ENCODE measurements around the gene GDPD5.

GDPD5 gene

DNA sequence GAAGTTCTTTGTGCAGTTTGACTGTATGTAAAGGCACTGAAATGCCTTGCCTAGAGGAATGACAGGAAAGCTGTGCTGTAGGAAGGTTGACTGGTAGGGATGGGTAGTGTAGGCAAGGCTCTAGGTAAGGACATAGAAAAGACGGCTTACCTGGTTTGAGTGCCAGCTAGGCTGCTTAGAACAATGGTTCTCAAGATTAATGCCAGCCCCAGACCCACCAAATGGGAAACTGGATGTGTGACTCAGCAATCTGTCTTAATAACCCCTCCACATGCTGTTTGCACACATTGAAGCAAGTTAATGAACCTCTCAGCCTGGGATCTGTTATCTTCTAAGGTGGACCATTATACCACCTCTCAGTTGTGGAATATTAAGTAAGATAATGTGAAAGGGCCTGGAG is 122.7 kb downstream of the GDPD5 start:
- peaks cover 74% of the 10 kb centered on the region for H3K79me2 ChIP-seq (ENCODE audit: control insufficient read depth, insufficient read depth, low read length, unreplicated experiment)
- no peak overlapping the region for H2AFZ ChIP-seq (ENCODE audit: low read length, unreplicated experiment)
- no peaks in the 10 kb centered on the region for H3K27me3 ChIP-seq (ENCODE audit: insufficient read depth, low read length)
- H3K36me3 ChIP-seq (ENCODE audit: insufficient read depth, low read length), result peaks cover 56% of the 10 kb centered on the region
- peaks cover 49% of the 10 kb centered on the region for H3K4me1 ChIP-seq (ENCODE audit: control insufficient read depth, insufficient read depth, low read length, unreplicated experiment)
- peak overlapping the region; percentile 57 for H3K27ac ChIP-seq (ENCODE audit: low read depth, low read length)
- H3K4me3 ChIP-seq (ENCODE audit: low read depth, low read length), result peak overlapping the region; percentile 94

DNA sequence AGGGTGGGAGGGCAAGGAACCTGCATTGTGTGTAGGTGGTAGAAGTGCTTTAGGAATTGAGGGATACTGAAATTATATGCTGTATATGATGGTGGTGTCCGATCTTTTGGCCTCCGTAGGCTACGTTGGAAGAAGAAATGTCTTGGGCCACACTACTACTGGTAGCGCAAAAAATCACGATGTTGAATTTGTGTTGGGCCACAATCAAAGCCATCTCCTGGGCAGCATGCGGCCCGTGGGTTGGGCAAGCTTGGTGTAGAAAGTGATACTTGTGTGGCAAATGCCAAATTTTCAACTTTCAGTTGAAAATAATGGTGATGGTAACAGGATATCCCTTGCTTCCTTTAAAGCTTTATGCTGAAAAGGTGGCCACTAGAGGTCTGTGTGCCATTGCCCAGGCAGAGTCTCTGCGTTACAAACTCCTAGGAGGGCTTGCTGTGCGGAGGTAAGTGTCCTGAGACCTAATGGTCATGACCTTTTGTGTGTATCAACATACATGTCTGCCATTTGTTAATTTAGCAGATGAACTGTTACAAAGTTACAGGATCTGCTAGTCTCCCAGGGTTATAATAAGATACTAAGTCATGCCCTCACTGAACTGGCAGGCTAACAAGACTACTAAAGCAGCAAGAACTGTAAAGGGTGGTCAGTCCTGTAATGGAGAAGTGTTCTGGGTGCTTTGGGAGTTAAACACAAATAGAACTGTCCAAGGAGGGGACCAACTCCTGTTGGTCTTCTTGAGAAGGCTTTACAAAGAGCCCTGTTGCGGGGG is 123.6 kb downstream of the GDPD5 start:
- Histone ChIP-seq H3K27ac (ENCODE audit: low read depth, low read length) (peak overlapping the region; percentile 57; the same call in 1 of the 2 replicates), H2AFZ (ENCODE audit: low read length, unreplicated experiment) (no peak overlapping the region), H3K27me3 (ENCODE audit: insufficient read depth, low read length) (no peaks in the 10 kb centered on the region), H3K79me2 (ENCODE audit: control insufficient read depth, insufficient read depth, low read length, unreplicated experiment) (peaks cover 71% of the 10 kb centered on the region), H3K36me3 (ENCODE audit: insufficient read depth, low read length) (peaks cover 51% of the 10 kb centered on the region), H3K4me1 (ENCODE audit: control insufficient read depth, insufficient read depth, low read length, unreplicated experiment) (peaks cover 49% of the 10 kb centered on the region), H3K4me3 (ENCODE audit: low read depth, low read length) (peak overlapping the region; percentile 94)

DNA sequence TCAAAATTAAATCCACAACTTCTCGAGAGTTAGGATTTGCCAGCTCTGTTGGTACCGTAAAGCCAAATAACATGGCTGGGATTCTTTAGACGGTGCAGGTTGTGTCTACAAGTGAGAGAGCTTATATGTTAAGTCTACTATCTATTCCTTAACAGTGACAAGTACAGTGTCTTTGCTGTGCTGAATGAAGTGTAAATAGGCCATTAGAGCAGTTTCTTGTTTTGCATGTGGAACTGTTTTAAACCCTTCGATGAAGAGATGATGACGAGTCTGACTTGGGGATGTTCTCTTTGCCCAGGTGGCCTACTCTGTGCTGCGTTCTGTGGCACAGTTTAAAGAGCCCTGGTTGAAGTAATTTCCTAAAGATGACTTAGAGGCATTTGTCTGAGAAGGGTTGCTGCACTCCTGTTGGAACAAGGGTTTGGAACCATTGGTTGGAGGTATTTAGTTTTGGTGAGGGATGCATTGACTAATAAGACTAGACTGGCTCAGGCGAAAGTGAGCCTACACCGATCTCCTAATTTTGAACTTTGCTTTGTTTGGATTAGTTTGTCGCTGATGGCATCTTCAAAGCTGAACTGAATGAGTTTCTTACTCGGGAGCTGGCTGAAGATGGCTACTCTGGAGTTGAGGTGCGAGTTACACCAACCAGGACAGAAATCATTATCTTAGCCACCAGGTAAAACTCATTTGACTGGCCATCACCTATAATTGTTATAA is 125.4 kb downstream of the GDPD5 start:
- H3K79me2 ChIP-seq (ENCODE audit: control insufficient read depth, insufficient read depth, low read length, unreplicated experiment), result peaks cover 59% of the 10 kb centered on the region

DNA sequence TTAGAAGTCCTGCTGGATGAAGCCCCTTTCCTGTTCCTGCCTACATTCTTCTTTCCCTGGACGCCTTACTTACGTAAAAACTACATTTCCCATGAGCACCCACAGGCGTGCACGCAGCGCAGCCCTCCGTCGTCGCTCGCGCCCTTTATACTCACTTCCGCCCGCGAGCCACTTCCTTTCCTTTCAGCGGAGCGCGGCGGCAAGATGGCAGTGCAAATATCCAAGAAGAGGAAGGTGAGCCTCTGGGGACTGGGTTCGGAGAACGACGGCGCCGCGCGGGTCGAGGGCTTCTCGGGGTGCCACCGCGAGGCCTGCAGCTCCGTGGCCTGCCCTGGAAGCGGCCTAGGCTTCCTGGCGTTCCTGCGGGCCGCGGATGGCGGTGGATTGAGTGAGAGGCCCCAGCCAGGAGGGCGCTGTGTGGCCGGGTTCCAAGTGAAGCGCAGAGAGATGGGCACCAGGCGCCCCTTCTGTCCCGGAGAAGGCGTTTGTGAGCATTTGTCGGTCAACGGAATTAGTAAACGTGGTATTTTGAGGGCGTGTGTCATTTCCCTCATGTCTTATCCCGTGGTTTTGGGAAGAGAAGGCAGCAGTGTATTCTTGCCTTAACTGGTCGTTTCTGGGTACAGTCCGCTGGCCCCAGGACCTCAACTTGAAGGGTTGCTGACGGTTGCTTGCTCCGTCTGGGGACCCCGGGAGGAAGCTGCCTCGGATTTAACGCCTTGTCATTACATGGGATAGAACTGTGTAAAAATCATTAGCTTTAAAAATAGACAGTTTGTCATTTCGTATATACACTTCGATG is 126.2 kb downstream of the GDPD5 start, which contains the start of gene RPS3:
RPS3 (plus strand) TSS at position 175 of the 802 bp plus-strand sequence; CDS start at position 205, 30 bp downstream.
- peaks cover 53% of the 10 kb centered on the region for H3K79me2 ChIP-seq (ENCODE audit: control insufficient read depth, insufficient read depth, low read length, unreplicated experiment)

More for the DNA sequence above, 125.4 kb downstream of the GDPD5 start:
- Histone ChIP-seq H2AFZ (ENCODE audit: low read length, unreplicated experiment) (no peak overlapping the region), H3K27me3 (ENCODE audit: insufficient read depth, low read length) (no peaks in the 10 kb centered on the region), H3K36me3 (ENCODE audit: insufficient read depth, low read length) (peaks cover 45% of the 10 kb centered on the region), H3K27ac (ENCODE audit: low read depth, low read length) (peak overlapping the region; percentile 84), H3K4me1 (ENCODE audit: control insufficient read depth, insufficient read depth, low read length, unreplicated experiment) (peaks cover 38% of the 10 kb centered on the region), H3K4me3 (ENCODE audit: low read depth, low read length) (peak overlapping the region; percentile 94)

DNA sequence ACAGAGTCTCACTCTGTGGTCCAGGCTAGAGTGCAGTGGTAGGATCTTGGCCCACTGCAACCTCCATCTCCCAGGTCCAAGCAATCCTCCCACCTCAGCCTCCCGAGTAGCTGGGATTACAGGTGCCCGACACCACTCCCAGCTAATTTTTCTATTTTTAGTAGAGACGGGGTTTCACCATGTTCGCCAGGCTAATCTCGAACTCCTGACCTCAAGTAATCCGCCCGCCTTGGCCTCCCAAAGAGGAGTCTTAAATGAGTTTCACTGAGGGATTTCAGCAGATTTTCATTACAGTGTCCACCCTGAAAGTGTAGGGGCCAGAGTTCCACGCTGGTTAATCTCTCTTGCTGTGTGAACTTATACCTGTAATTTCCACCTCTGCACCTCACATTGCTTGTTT is 126.8 kb downstream of the GDPD5 start:
- Histone ChIP-seq H3K79me2 (ENCODE audit: control insufficient read depth, insufficient read depth, low read length, unreplicated experiment) (peaks cover 46% of the 10 kb centered on the region), H3K36me3 (ENCODE audit: insufficient read depth, low read length) (peaks cover 37% of the 10 kb centered on the region), H3K27ac (ENCODE audit: low read depth, low read length) (no peak overlapping the region), H3K27me3 (ENCODE audit: insufficient read depth, low read length) (no peaks in the 10 kb centered on the region), H3K4me1 (ENCODE audit: control insufficient read depth, insufficient read depth, low read length, unreplicated experiment) (peaks cover 26% of the 10 kb centered on the region), H3K4me3 (ENCODE audit: low read depth, low read length) (peak overlapping the region; percentile 94; the same call in 1 of the 2 replicates), H2AFZ (ENCODE audit: low read length, unreplicated experiment) (peak overlapping the region; percentile 37)

More for the DNA sequence above, 126.2 kb downstream of the GDPD5 start, which contains the start of gene RPS3:
- Histone ChIP-seq H3K27ac (ENCODE audit: low read depth, low read length) (peak within 1 kb of the TSS; percentile 84), H2AFZ (ENCODE audit: low read length, unreplicated experiment) (peak within 1 kb of the TSS; percentile 37), H3K27me3 (ENCODE audit: insufficient read depth, low read length) (no peaks in the 10 kb centered on the region), H3K4me3 (ENCODE audit: low read depth, low read length) (peak within 1 kb of the TSS; percentile 94), H3K4me1 (ENCODE audit: control insufficient read depth, insufficient read depth, low read length, unreplicated experiment) (peaks cover 32% of the 10 kb centered on the region), H3K36me3 (ENCODE audit: insufficient read depth, low read length) (peaks cover 42% of the 10 kb centered on the region)

- Histone ChIP-seq H3K27me3 (ENCODE audit: insufficient read depth, low read length) (no peaks in the 10 kb centered on the region), H3K4me3 (ENCODE audit: low read depth, low read length) (no peak overlapping the region), H2AFZ (ENCODE audit: low read length, unreplicated experiment) (no peak overlapping the region), H3K36me3 (ENCODE audit: insufficient read depth, low read length) (no peaks in the 10 kb centered on the region), H3K79me2 (ENCODE audit: control insufficient read depth, insufficient read depth, low read length, unreplicated experiment) (peaks cover under 1% of the 10 kb centered on the region), H3K4me1 (ENCODE audit: control insufficient read depth, insufficient read depth, low read length, unreplicated experiment) (no peaks in the 10 kb centered on the region), H3K27ac (ENCODE audit: low read depth, low read length) (no peak overlapping the region)
These were observed 131.5 kb downstream of the GDPD5 start for GRCh38 chr11:75394085-75394840.

- Histone ChIP-seq H3K36me3 (ENCODE audit: insufficient read depth, low read length) (no peaks in the 10 kb centered on the region), H3K79me2 (ENCODE audit: control insufficient read depth, insufficient read depth, low read length, unreplicated experiment) (no peaks in the 10 kb centered on the region), H3K4me1 (ENCODE audit: control insufficient read depth, insufficient read depth, low read length, unreplicated experiment) (peaks cover 14% of the 10 kb centered on the region), H2AFZ (ENCODE audit: low read length, unreplicated experiment) (no peak overlapping the region), H3K4me3 (ENCODE audit: low read depth, low read length) (no peak overlapping the region), H3K27ac (ENCODE audit: low read depth, low read length) (no peak overlapping the region), H3K27me3 (ENCODE audit: insufficient read depth, low read length) (no peaks in the 10 kb centered on the region)
These were observed 135.8 kb downstream of the GDPD5 start for GRCh38 chr11:75389925-75390324.

DNA sequence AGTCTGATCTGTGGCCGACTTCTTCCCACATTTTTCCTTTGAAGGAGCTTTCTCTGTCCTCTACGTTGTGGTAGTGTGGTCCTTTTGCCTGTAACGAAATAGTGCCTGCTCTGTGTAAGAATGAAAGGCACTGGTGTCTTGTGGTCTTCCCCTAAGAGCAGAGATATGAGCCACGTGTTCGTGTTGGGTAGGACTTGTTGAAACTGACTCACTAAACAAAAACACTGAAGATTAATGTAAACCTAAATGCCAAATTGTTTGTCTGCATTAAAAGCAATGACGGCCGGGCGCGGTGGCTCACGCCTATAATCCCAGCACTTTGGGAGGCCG is 136.5 kb downstream of the GDPD5 start:
- Histone ChIP-seq H3K79me2 (ENCODE audit: control insufficient read depth, insufficient read depth, low read length, unreplicated experiment) (no peaks in the 10 kb centered on the region), H3K4me1 (ENCODE audit: control insufficient read depth, insufficient read depth, low read length, unreplicated experiment) (peaks cover 14% of the 10 kb centered on the region), H2AFZ (ENCODE audit: low read length, unreplicated experiment) (no peak overlapping the region), H3K27me3 (ENCODE audit: insufficient read depth, low read length) (no peaks in the 10 kb centered on the region), H3K4me3 (ENCODE audit: low read depth, low read length) (no peak overlapping the region), H3K36me3 (ENCODE audit: insufficient read depth, low read length) (no peaks in the 10 kb centered on the region), H3K27ac (ENCODE audit: low read depth, low read length) (no peak overlapping the region)

DNA sequence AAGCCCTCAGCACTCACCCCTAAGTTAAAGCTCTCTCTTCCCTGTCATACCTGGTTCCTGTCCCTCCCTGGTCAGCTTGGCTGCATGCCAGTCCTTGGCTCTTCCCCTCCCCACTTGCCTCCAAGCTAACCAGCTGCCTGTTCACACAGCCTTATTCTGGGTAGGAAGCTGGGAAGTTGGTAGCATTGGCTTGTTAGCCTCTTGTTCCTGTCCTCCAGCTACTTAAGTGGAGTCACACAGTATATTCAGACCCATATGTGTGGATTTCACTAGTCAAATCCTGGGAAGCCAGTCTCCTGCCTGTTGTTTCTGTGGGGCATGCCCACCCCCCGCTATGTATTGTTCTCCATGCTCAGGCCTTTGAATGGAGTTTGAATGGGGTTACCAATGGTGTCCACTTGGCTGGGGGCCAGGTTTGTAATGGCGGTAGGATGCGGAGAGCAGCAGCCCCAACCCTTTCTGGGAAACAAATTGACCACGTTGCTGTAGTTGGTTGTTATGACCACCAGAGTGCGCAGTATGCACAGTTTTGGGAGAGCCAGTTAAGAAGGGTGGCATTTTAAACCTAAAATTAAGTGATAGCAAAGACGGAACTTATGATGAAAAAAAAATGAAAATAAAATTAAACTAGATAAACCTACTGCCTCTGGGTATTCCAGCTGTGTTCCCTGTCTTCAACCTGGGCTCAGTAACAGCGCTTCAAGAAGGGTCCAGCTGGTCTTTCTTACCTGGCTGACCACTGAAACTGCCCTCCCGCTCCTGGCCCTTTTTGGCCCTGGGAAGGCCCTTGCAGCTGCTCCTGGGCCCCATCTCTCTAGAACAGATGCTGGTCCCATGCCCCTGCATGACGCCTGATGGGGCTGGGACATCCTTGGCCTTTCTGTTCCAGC is 137.1 kb downstream of the GDPD5 start:
- Histone ChIP-seq H3K4me1 (ENCODE audit: control insufficient read depth, insufficient read depth, low read length, unreplicated experiment) (peaks cover 14% of the 10 kb centered on the region), H3K79me2 (ENCODE audit: control insufficient read depth, insufficient read depth, low read length, unreplicated experiment) (no peaks in the 10 kb centered on the region), H3K27me3 (ENCODE audit: insufficient read depth, low read length) (no peaks in the 10 kb centered on the region), H3K36me3 (ENCODE audit: insufficient read depth, low read length) (no peaks in the 10 kb centered on the region), H2AFZ (ENCODE audit: low read length, unreplicated experiment) (no peak overlapping the region), H3K4me3 (ENCODE audit: low read depth, low read length) (no peak overlapping the region), H3K27ac (ENCODE audit: low read depth, low read length) (no peak overlapping the region)

All from ACC112 (cell line).